ENCODE data around the gene TPT1. TPM values are rescaled to one million over a fixed set of nuclear protein-coding genes. Genes with fewer than 3 reads are reported as not detected.
"Not testable (repeated sequence)": the region's sequence is repeated elsewhere in the genome, so short reads cannot be mapped to it uniquely, and the experiment has no call there.

TPT1 gene
- total RNA-seq, 2 donors from 2014 or later = 2,150 to 2,159 TPM

DNA sequence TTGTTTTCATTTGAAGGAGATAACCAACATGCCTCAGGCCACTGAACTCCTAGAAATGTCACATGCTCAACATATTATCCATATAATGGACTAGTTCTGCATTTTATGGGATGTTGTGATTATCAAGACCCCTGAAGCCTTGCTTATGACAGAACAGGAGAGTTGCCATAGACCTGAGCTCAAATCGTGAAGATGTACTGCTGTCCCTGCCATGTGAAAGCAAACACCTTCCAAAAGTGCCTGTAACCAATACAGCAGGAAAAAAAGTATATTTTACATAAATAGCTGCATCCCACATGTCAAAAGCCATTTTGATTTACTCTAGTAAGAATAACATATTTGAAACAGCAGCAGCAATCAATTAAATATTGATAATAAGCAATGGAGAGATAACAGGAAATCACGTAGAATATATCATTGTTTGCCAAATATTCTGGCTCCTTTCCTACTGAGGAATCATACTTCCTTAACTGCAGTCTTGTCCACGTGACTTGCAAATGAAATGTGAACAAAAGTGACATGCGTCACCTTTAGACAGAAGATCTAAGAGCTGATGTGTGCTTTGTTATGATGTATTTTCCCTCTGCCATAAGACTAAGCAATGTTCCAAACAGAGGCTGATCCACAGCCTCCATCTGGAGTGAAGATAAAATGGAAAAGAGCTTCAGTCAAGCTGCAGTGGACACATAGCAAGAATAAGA is 43.6 kb upstream of the TPT1 start:
- H3K27ac ChIP-seq = no peak overlapping the region
- TF ChIP-seq, protein P1, sequence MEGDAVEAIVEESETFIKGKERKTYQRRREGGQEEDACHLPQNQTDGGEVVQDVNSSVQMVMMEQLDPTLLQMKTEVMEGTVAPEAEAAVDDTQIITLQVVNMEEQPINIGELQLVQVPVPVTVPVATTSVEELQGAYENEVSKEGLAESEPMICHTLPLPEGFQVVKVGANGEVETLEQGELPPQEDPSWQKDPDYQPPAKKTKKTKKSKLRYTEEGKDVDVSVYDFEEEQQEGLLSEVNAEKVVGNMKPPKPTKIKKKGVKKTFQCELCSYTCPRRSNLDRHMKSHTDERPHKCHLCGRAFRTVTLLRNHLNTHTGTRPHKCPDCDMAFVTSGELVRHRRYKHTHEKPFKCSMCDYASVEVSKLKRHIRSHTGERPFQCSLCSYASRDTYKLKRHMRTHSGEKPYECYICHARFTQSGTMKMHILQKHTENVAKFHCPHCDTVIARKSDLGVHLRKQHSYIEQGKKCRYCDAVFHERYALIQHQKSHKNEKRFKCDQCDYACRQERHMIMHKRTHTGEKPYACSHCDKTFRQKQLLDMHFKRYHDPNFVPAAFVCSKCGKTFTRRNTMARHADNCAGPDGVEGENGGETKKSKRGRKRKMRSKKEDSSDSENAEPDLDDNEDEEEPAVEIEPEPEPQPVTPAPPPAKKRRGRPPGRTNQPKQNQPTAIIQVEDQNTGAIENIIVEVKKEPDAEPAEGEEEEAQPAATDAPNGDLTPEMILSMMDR (IDR thresholded peaks at IDR 0.05) = no peak
- no peak for DNase-seq (ENCODE audit: low spot score)
- H3K4me3 ChIP-seq = no peak overlapping the region
- peaks cover 7% of the 10 kb centered on the region for H3K36me3 ChIP-seq
- no peaks in the 10 kb centered on the region for H3K9me3 ChIP-seq
- H3K4me1 ChIP-seq = no peaks in the 10 kb centered on the region
- no peaks in the 10 kb centered on the region for H3K27me3 ChIP-seq

DNA sequence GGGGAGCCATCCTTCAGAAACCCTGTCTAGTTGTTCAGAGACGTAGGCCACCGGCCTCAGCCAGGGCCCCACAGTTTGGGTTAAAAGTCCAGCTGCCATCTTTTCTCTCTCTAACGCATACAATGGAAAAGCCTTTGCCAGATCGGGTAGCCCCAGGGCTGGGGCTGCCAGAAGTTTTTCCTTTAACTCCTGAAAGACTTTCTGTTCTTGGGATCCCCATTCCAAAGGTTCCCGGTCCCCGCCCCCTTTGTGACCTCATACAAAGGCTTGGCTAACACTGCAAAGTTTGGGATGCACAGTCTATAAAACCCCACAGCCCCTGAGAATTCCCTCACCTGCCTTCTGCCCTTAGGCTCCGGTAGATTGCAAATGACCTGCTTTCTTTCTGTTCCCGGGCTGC is 41.8 kb upstream of the TPT1 start:
- not testable (repeated sequence) for H3K36me3 ChIP-seq; DNase-seq (ENCODE audit: low spot score); H3K27me3 ChIP-seq; H3K4me1 ChIP-seq; H3K27ac ChIP-seq; H3K9me3 ChIP-seq; H3K4me3 ChIP-seq

DNA sequence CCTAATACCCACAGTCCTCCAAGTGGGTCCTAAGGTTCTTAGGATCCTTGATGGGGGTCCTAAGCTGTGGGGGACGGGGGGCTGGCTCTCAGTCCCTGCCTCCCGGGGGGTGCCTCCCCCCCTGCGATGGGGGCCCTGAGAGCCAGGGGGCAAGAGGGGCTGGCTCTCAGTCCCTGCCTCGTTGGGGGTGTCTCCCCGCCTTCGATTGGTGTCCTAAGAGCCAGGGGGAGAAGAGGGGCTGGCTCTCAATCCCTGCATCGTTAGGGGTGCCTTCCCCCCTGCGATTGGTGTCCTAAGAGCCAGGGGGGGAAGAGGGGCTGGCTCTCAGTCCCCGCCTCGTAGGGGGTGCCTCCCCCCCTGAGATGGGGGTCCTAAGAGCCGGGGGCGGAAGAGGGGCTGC is 40.2 kb upstream of the TPT1 start:
- Histone ChIP-seq H3K9me3 (no peaks in the 10 kb centered on the region), H3K4me1 (no peaks in the 10 kb centered on the region), H3K27me3 (no peaks in the 10 kb centered on the region), H3K27ac (no peak overlapping the region), H3K4me3 (no peak overlapping the region), H3K36me3 (peaks cover 7% of the 10 kb centered on the region)
- DNase-seq (ENCODE audit: low spot score) = no peak
- TF ChIP-seq, protein P1 (IDR thresholded peaks at IDR 0.05) = no peak

DNA sequence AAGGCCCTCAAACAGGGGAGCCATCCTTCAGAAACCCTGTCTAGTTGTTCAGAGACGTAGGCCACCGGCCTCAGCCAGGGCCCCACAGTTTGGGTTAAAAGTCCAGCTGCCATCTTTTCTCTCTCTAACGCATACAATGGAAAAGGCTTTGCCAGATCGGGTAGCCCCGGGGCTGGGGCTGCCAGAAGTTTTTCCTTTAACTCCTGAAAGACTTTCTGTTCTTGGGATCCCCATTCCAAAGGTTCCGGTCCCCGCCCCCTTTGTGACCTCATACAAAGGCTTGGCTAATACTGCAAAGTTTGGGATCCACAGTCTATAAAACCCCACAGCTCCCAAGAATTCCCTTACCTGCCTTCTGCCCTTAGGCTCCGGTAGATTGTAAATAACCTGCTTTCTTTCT is 39.7 kb upstream of the TPT1 start:
- not testable (repeated sequence) for DNase-seq (ENCODE audit: low spot score); H3K27ac ChIP-seq; H3K9me3 ChIP-seq; H3K4me3 ChIP-seq; H3K36me3 ChIP-seq; H3K4me1 ChIP-seq; H3K27me3 ChIP-seq

DNA sequence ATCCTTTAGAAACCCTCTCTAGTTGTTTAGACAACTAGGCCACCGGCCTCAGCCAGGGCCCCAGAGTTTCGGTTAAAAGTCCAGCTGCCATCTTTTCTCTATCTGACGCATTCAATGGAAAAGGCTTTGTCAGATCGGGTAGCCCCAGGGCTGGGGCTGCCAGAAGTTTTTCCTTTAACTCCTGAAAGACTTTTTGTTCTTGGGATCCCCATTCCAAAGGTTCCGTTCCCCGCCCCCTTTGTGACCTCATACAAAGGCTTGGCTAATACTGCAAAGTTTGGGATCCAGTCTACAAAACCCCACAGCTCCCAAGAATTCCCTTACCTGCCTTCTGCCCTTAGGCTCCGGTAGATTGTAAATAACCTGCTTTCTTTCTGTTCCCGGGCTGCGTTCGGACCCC is 38.5 kb upstream of the TPT1 start:
- H3K27ac ChIP-seq; DNase-seq (ENCODE audit: low spot score); H3K4me3 ChIP-seq; H3K9me3 ChIP-seq; H3K36me3 ChIP-seq; H3K4me1 ChIP-seq; H3K27me3 ChIP-seq: not testable (repeated sequence)

DNA sequence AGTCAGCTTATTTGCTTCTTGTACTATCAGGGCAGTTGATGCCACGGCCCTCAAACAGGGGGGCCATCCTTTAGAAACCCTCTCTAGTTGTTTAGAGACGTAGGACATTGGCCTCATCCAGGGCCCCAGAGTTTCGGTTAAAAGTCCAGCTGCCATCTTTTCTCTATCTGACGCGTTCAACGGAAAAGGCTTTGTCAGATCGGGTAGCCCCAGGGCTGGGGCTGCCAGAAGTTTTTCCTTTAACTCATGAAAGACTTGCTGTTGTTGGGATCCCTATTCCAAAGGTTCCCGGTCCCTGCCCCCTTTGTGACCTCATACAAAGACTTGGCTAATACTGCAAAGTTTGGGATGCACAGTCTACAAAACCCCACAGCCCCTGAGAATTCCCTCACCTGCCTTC is 37.8 kb upstream of the TPT1 start:
- not testable (repeated sequence) for H3K9me3 ChIP-seq; H3K27me3 ChIP-seq; H3K4me3 ChIP-seq; DNase-seq (ENCODE audit: low spot score); H3K36me3 ChIP-seq; H3K27ac ChIP-seq; H3K4me1 ChIP-seq

DNA sequence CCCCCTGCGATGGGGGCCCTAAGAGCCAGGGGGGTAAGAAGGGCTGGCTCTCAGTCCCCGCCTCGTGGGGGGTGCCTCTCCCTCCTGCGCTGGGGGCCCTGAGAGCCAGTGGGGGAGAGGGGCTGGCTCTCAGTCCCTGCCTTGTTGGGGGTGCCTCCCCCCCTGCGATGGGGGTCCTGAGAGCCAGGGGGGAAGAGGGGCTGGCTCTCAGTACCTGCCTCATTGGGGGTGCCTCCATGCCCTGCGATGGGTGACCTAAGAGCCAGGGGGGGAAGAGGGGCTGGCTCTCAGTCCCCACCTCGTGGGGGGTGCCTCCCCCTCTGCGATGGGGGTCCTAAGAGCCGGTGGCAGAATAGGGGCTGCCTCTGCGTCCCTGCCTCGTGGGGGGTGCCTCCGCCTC is 36.3 kb upstream of the TPT1 start:
- not testable (repeated sequence) for H3K27me3 ChIP-seq; H3K36me3 ChIP-seq; H3K27ac ChIP-seq; H3K9me3 ChIP-seq; H3K4me1 ChIP-seq; H3K4me3 ChIP-seq; DNase-seq (ENCODE audit: low spot score)

DNA sequence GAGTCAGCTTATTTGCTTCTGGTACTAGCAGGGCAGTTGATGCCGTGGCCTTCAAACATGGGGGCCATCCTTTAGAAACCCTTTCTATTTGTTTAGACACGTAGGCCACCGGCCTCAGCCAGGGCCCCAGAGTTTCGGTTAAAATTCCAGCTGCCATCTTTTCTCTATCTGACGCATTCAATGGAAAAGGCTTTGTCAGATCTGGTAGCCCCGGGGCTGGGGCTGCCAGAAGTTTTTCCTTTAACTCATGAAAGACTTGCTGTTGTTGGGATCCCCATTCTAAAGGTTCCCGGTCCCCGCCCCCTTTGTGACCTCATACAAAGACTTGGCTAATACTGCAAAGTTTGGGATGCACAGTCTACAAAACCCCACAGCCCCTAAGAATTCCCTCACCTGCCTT is 35.7 kb upstream of the TPT1 start:
- H3K4me1 ChIP-seq; DNase-seq (ENCODE audit: low spot score); H3K36me3 ChIP-seq: not testable (repeated sequence)

DNA sequence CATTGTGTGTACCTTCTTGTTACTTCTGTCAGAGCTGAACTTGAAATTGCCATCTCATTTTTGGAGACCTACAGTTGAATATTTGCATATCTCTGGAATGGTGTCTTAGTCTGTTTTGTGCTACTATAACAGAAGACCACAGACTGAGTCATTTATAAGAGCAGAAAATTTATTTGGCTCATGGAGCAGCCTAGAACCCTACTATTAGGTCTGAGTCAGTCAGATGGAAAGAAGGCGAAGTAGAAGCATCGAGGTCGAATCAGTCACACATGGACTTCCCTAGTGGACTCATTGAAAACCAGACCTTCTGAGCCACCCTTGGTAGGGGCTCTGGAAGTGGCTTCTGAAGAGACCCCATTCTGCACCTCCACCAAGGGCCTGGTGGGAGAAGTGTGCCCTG is 33.9 kb upstream of the TPT1 start:
- Histone ChIP-seq H3K4me1 (peaks cover 0 to 14% of the 10 kb centered on the region in 2 donors), H3K27ac (no peak overlapping the region), H3K36me3 (no peaks in the 10 kb centered on the region), H3K9me3 (no peaks in the 10 kb centered on the region), H3K4me3 (no peak overlapping the region), H3K27me3 (no peaks in the 10 kb centered on the region)
- TF ChIP-seq, protein P1 (IDR thresholded peaks at IDR 0.05) = no peak
- no peak for DNase-seq (ENCODE audit: low spot score)

More for the DNA sequence above, 35.7 kb upstream of the TPT1 start:
- not testable (repeated sequence) for H3K9me3 ChIP-seq, H3K27ac ChIP-seq, H3K27me3 ChIP-seq, H3K4me3 ChIP-seq

Data from right atrium auricular region (tissue), 2 donors.